Activated CD4-positive, CD25-positive, alpha-beta regulatory T cell treated with anti-CD3 and anti-CD28 coated beads, Interleukin-2, amount 50 U/mL, for 16 hours (primary cell): ENCODE data around the gene HOXB2.
"Not testable (repeated sequence)": the region's sequence is repeated elsewhere in the genome, so short reads cannot be mapped to it uniquely, and the experiment has no call there.

Experiments used
- DNase-seq: peaks from one replicate; pipeline ENCODE4 v3.0.0-alpha.2; 2020; ENCODE audit warnings: low read depth, low spot score

HOXB2 gene

DNA sequence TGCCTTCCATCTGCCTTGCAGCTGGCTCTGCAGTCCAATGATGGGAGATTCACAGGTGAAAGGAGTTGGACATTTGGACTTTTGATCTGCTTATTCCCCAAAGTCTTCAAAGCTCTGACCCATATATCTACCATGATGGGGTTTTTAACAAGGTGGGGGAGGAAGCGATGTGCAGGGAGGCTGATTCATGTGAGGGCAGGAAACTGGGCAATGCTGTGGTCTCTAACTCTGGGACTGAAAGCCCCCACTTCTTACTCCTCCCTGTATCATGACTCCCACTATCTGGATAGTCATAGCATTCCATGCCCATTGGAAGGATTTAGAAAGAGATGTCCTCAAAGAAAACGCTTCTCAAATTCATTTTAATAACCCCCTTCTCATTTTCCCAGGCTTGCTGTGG lies 30.4 kb downstream of the HOXB2 start:
- no peak for DNase-seq

- no peak for DNase-seq
Observed at GRCh38 chr17:48513666-48514455, 31.0 kb downstream of the HOXB2 start.

DNA sequence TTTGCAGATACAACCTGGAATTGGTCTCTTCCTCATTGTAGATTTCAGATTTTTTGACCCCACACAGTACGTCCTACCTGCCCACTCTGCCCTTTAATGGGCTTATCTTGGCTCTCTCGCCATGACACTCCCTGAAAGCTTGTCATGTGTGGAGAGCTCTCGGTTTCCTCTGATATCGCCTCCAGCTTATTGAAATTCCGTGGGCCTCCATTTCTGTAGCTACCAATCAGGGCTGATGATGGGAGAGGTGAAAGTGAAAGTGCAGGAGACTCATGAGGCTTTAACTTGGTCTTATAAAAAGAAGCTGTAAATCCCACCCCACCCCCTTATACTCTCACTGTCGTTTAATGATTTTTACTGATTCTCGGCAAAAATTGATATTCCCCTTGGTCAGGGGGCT lies 31.8 kb downstream of the HOXB2 start:
- no peak for DNase-seq

DNA sequence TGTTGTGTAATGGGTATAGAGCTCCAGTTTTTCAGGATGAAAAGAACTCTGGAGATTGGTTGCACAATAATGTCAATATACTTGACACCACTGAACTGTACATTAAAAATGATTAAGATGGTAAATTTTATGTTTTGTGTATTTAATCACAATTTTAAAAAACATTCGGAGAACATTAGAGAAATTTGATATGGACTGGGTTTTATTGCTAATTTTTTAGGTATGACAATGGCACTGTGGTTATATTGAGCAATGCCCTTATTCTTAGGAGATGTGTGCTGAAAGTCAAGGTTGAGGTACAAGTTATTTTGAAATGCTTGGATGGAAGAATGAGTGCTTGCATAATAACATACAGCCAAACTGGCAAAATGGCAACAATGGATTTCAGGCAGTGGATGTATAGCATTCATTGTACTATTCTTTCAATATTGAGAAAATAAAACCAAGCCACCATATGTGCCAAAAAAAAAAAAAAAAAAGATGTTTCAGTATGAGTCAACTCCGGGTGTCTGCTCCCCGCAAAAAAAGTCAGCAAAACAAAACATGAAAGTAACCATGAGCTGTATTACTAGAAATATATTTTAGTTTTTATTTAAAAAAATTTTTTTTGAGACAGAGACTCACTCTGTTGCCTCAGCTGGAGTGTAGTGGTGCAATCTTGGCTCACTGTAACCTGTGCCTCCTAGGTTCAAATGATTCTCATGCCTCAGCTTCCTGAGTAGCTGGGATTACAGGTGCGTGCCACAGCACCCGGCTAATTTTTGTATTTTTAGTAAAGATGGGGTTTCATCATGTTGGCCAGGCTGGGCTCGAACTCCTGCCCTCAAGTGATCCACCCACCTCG lies 33.9 kb downstream of the HOXB2 start:
- no peak for DNase-seq

GRCh38 chr17:48510381-48510760 lies 34.5 kb downstream of the HOXB2 start:
- no peak for DNase-seq

- not testable (repeated sequence) for DNase-seq
Observed at GRCh38 chr17:48509708-48510107, 35.2 kb downstream of the HOXB2 start.

- no peak for DNase-seq
Observed at GRCh38 chr17:48506246-48506645, 38.7 kb downstream of the HOXB2 start.

DNA sequence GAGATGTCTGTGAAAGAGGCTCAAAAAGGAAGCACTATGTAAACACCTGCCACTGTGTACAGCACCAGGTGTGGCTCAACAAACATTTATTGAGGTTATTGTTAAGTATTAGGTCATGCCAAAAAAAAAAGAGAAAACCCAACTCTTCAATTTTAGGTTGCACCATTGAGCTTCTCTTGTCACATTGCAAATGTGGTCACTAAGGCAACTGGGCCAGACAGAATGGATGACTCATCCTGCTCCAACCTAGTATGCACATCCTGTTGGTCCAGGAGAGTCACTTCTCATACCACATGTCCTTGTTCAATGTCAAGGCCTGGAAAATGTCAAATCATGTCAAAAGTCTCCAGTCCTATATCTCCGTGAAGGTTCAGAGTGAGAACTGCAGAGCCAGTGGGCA lies 39.1 kb downstream of the HOXB2 start:
- DNase-seq = no peak

DNA sequence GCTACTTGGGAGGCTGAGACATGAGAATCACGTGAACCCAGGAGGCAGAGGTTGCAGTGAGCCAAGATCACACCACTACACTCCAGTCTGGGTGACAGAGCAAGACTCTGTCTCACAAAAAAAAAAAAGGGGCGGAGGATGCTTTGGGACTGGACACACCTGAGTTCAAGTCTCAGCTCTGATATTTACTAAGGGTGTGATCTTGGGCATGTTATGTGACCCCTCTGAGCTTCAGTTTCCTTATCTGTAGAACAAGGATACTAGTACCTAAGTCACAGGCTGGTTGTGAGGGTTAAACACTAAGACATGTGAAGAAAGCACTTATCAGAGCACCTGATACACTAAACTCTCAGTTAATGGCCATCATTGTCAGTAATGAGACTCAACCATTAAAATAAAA lies 40.0 kb downstream of the HOXB2 start:
- DNase-seq = no peak

DNA sequence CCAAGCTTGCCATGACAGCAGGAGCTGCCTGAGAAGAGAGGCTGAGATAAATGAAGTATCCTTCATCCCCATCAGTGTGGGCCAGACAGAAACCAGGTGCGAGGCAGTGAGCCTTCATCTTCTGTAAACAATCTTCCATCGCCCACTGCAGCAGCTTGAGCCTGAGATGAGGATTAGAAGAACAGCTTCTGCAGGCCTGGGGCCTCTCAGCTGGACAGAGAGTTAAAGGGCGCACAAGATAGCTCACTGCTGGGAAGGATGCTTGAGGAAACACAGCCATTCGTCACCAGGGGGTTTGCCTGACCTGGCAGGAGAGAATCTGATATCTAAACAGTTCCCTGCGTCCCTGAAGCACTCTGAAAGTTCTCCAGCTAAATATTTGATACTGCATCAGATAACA lies 41.2 kb downstream of the HOXB2 start:
- DNase-seq = no peak

GRCh38 chr17:48502901-48503300 lies 42.0 kb downstream of the HOXB2 start:
- no peak for DNase-seq

GRCh38 chr17:48502312-48502711 lies 42.6 kb downstream of the HOXB2 start:
- no peak for DNase-seq

- no peak for DNase-seq
Observed at GRCh38 chr17:48500435-48501426, 44.2 kb downstream of the HOXB2 start.

DNA sequence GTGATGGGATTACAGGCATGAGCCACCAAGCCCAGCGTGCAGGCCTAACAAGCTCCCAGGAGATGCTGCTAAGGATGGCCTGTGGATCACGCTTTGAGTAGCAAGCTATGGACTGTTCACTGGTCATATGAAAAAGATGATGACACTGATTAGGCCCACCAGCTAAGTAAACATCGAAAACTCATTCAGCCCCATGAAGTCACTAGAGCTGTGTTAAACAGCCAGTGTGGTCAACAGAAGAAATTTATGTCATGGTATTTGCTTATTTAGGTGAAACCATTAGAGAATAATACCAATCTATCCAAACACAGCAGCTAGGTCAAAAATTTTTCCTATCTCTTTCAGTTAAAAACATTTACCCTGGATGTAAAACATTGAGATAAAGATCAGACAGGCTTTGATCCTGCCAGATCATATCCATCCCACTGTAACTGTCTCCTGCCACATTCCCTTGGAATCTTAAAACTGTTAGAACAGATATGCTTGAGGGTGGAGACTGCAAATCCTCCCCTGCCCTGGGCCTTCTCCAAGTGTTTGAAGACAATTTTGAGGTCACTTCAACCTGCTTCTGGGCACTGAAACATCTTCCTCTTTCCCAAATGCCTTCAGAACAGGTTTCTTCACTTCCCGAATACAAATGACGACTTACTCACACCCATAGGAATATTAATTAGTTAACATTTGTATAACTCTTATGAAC lies 45.0 kb downstream of the HOXB2 start:
- DNase-seq = no peak

DNA sequence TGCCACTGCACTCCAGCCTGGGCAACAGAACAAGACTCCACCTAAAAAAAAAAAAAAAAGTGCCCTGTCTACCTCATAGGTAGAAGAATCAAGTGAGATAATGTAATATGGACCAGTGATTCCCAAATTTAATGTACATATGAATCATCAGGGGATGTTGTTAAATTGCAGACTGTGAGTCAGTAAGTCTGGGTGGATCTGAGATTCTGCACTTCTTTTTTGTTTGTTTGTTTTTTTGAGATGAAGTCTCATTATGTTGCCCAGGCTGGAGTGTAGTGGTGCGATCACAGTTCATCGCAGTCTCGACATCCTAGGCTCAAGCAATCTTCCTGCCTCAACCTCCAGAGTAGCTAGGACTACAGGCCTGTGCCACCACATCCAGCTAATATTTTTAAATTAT lies 45.7 kb downstream of the HOXB2 start:
- DNase-seq = no peak

DNA sequence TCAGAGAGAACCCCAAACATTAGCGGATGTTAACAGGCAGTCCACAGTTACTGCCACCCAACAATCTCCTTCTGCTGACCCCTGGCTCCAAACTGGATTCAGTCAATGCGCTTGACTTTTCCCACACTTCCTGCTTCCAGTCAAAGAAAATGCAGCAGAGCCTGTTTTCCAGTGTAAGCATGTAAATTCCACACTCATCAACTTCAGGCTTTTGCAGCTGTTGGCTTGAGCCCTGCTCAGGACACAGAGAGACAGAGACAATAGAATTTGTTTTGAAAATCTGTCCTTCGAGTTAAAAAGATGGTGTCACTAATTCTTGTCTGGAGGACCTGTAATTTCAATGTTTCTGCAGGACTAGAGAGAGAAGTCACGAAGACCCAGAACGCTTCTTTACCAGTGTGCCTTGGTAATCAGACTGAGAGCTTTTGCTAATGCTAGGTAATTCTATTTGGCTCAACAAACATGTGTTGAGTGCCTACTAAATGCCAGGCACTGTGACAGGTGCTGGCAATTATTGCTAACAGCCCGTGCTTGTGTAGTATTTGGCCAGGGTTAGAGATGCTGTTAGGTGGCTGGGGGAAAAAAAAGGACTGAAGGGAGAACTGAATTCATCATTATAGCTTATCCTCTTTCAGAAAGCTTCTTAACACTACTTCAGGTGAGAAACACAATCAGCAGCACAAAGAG lies 46.6 kb downstream of the HOXB2 start:
- no peak for DNase-seq

DNA sequence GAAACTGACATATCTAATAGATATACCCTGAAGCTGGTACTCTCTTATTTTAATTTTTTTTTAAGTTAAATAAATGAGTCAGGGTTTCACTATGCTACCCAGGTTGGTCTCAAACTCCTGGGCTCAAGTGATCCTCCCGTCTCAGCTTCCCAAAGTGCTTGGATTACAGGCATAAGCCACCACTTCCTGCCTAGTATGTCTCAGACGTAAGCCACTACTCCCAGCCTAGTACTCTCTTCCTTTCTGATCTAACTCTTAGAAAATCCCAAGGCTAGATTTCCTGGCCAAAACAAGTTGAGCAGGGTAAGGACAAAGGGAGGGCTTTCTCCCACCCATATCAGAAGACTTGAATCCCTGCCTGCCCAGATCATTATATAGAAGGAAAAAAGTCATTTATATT lies 47.8 kb downstream of the HOXB2 start:
- no peak for DNase-seq

- no peak for DNase-seq
Observed at GRCh38 chr17:48494335-48494734, 50.6 kb downstream of the HOXB2 start.
